GM23338 (cell line): Measurements from ENCODE around the gene CD5L. TPM values are rescaled to one million over a fixed set of nuclear protein-coding genes. Genes with fewer than 3 reads are reported as not detected.

Experiments used
- ETS1 ChIP-seq: IDR thresholded peaks from 2 replicates; pipeline ENCODE4 v1.6.1; 2016; ENCODE audit warnings: antibody characterized with exemption
- EZH2phosphoT487 ChIP-seq: fragments of 200-600 bp; sonication (generic); IDR thresholded peaks from one replicate; pipeline ENCODE4 v1.8.1; 2018; ENCODE audit warnings: antibody characterized with exemption; ENCODE audit not compliant: unreplicated experiment
- JUNB ChIP-seq: IDR thresholded peaks from one replicate; pipeline ENCODE4 v1.6.1; 2016; ENCODE audit warnings: antibody characterized with exemption; ENCODE audit not compliant: unreplicated experiment
- NANOG ChIP-seq: IDR thresholded peaks from 2 replicates; pipeline ENCODE4 v1.6.1; 2016; ENCODE audit warnings: antibody characterized with exemption, borderline replicate concordance
- POLR2AphosphoS5 ChIP-seq: IDR thresholded peaks from 2 replicates; pipeline ENCODE4 v1.6.1; 2016; ENCODE audit warnings: antibody characterized with exemption, low read depth
- STAT1 ChIP-seq: IDR thresholded peaks from one replicate; pipeline ENCODE4 v1.6.1; 2016; ENCODE audit warnings: antibody characterized with exemption; ENCODE audit not compliant: unreplicated experiment
- ZNF331 ChIP-seq: fragments of 250-450 bp; sonication (Bioruptor Pico); IDR thresholded peaks from 2 replicates; pipeline ENCODE4 v1.5.0; 2020; ENCODE audit warnings: low read depth, mild to moderate bottlenecking, moderate library complexity
- polyA plus RNA-seq: library from polyadenylated mRNA; unstranded; fragments of >200 nt; fragmentation: Nextera tagmentation; extraction: Ambion mirVana; gene quantifications from 2 replicates; pipeline ENCODE4 v1.2.1, GENCODE V29; 2016
- total RNA-seq: library from RNA; depleted of rRNA; stranded (reverse); fragments of >200 nt; shearing (Covaris generic); gene quantifications from 2 replicates; pipeline ENCODE4 v1.2.3, GENCODE V29; 2014
- TF ChIP-seq, protein P1 (sequence below): fragments of 250-450 bp; sonication (Bioruptor Pico); IDR thresholded peaks from 2 replicates; pipeline ENCODE4 v1.5.0; 2020; ENCODE audit warnings: mild to moderate bottlenecking, moderate library complexity
- TF ChIP-seq, protein P2 (sequence below), 2 experiments: fragments of 200-600 bp in 1 of 2; sonication (generic) in 1 of 2; conservative IDR thresholded peaks; 2 replicates each; pipeline versions ENCODE4 v1.5.1 to v1.6.1; 2016 to 2017; ENCODE audit warnings: antibody characterized with exemption in 2 of 2, low read depth in 2 of 2, mild to moderate bottlenecking in 2 of 2, moderate library complexity in 1 of 2

Gene CD5L
- total and polyA plus RNA-seq, 2 experiments from 2014 or later, result not detected

DNA sequence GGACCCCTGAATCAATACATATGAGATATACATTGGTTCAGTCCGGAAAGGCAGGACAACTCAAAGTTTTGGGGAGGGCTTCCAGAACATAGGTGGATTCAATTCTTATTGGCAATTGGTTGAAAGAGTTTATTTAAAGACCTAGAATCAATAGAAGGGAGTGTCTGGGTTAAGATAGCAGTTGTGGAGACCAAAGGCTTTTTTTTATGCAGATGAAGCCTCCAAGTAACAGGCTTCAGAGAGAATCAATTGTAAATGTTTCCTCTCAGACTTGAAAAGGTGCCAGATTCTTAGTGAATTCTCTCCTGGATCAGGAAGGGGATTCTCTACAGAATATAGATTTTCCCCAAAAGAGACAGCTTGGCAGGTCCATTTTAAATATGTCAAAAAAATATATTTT, 27.0 kb upstream of the CD5L start (continued):
- TF ChIP-seq, protein P1, sequence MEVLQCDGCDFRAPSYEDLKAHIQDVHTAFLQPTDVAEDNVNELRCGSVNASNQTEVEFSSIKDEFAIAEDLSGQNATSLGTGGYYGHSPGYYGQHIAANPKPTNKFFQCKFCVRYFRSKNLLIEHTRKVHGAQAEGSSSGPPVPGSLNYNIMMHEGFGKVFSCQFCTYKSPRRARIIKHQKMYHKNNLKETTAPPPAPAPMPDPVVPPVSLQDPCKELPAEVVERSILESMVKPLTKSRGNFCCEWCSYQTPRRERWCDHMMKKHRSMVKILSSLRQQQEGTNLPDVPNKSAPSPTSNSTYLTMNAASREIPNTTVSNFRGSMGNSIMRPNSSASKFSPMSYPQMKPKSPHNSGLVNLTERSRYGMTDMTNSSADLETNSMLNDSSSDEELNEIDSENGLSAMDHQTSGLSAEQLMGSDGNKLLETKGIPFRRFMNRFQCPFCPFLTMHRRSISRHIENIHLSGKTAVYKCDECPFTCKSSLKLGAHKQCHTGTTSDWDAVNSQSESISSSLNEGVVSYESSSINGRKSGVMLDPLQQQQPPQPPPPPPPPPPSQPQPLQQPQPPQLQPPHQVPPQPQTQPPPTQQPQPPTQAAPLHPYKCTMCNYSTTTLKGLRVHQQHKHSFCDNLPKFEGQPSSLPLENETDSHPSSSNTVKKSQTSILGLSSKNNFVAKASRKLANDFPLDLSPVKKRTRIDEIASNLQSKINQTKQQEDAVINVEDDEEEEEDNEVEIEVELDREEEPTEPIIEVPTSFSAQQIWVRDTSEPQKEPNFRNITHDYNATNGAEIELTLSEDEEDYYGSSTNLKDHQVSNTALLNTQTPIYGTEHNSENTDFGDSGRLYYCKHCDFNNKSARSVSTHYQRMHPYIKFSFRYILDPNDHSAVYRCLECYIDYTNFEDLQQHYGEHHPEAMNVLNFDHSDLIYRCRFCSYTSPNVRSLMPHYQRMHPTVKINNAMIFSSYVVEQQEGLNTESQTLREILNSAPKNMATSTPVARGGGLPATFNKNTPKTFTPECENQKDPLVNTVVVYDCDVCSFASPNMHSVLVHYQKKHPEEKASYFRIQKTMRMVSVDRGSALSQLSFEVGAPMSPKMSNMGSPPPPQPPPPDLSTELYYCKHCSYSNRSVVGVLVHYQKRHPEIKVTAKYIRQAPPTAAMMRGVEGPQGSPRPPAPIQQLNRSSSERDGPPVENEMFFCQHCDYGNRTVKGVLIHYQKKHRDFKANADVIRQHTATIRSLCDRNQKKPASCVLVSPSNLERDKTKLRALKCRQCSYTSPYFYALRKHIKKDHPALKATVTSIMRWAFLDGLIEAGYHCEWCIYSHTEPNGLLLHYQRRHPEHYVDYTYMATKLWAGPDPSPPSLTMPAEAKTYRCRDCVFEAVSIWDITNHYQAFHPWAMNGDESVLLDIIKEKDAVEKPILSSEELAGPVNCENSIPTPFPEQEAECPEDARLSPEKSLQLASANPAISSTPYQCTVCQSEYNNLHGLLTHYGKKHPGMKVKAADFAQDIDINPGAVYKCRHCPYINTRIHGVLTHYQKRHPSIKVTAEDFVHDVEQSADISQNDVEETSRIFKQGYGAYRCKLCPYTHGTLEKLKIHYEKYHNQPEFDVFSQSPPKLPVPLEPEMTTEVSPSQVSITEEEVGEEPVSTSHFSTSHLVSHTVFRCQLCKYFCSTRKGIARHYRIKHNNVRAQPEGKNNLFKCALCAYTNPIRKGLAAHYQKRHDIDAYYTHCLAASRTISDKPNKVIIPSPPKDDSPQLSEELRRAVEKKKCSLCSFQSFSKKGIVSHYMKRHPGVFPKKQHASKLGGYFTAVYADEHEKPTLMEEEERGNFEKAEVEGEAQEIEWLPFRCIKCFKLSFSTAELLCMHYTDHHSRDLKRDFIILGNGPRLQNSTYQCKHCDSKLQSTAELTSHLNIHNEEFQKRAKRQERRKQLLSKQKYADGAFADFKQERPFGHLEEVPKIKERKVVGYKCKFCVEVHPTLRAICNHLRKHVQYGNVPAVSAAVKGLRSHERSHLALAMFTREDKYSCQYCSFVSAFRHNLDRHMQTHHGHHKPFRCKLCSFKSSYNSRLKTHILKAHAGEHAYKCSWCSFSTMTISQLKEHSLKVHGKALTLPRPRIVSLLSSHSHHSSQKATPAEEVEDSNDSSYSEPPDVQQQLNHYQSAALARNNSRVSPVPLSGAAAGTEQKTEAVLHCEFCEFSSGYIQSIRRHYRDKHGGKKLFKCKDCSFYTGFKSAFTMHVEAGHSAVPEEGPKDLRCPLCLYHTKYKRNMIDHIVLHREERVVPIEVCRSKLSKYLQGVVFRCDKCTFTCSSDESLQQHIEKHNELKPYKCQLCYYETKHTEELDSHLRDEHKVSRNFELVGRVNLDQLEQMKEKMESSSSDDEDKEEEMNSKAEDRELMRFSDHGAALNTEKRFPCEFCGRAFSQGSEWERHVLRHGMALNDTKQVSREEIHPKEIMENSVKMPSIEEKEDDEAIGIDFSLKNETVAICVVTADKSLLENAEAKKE (CRISPR knock-in tag), result no peak
- TF ChIP-seq, protein P2, sequence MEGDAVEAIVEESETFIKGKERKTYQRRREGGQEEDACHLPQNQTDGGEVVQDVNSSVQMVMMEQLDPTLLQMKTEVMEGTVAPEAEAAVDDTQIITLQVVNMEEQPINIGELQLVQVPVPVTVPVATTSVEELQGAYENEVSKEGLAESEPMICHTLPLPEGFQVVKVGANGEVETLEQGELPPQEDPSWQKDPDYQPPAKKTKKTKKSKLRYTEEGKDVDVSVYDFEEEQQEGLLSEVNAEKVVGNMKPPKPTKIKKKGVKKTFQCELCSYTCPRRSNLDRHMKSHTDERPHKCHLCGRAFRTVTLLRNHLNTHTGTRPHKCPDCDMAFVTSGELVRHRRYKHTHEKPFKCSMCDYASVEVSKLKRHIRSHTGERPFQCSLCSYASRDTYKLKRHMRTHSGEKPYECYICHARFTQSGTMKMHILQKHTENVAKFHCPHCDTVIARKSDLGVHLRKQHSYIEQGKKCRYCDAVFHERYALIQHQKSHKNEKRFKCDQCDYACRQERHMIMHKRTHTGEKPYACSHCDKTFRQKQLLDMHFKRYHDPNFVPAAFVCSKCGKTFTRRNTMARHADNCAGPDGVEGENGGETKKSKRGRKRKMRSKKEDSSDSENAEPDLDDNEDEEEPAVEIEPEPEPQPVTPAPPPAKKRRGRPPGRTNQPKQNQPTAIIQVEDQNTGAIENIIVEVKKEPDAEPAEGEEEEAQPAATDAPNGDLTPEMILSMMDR (conservative IDR thresholded peaks at IDR 0.05; ENCODE audit: low read depth in 2 of 2), result no peak
- no peak for TF ChIP-seq EZH2phosphoT487
- TF ChIP-seq STAT1, result no peak
- no peak for TF ChIP-seq ETS1
- no peak for TF ChIP-seq ZNF331
- no peak for TF ChIP-seq POLR2AphosphoS5
- TF ChIP-seq JUNB, result no peak
- no peak for TF ChIP-seq NANOG
